IPS DF 19.7 (cell line): ENCODE measurements around the gene FCRL3.
A peak's percentile ranks its signal among the peaks of the same experiment; 100 is the strongest.

Experiments used
- DNase-seq: peaks from one replicate; pipeline ENCODE4 v3.0.0-alpha.2; 2013; ENCODE audit warnings: low read depth, low spot score

The FCRL3 gene

GRCh38 chr1:157682710-157683437, 17.7 kb downstream of the FCRL3 start:
- no peak for DNase-seq

DNA sequence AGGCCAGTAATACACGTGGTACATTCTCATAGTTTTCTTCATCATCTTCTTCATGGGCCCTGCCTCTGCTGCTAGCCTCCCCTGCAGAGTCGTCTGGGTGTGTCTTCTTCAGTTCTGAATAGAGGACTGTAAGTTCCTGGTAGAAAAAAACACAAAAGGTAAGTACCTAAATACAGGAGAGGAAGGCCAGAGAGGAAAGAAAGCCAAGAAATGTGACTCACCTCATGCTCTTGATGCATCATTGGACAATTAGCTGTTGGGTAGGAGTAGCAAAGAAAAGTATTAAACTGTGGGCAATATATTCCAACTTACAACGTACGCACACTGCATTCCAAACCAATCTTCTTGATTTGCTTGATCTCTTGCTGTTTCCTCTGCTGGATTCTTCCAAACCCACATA, 21.8 kb downstream of the FCRL3 start:
- DNase-seq: no peak

GRCh38 chr1:157673008-157673407, 27.6 kb downstream of the FCRL3 start:
- DNase-seq: no peak

GRCh38 chr1:157671895-157672294, 28.7 kb downstream of the FCRL3 start:
- no peak for DNase-seq

- DNase-seq: no peak
Observed at GRCh38 chr1:157659576-157660247, 40.9 kb downstream of the FCRL3 start.

- DNase-seq: no peak
Observed at GRCh38 chr1:157658571-157658970, 42.0 kb downstream of the FCRL3 start.

DNA sequence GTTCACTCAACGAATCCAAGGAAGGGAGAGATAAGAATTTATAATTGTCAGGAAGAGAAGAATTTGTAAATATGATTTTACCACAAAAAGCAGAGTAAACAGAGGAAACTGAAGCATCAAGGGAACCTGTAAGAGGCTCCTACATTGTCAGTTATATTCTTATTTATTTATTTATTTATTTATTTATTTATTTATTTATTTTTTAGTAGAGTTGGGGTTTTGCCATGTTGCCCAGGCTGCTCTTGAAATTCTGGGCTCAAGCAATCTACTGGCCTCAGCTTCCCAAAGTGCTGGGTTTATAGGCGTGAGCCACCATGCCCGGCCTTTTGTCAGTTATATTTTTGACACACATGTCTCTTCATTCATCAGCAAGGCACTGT, 47.1 kb downstream of the FCRL3 start:
- no peak for DNase-seq

DNA sequence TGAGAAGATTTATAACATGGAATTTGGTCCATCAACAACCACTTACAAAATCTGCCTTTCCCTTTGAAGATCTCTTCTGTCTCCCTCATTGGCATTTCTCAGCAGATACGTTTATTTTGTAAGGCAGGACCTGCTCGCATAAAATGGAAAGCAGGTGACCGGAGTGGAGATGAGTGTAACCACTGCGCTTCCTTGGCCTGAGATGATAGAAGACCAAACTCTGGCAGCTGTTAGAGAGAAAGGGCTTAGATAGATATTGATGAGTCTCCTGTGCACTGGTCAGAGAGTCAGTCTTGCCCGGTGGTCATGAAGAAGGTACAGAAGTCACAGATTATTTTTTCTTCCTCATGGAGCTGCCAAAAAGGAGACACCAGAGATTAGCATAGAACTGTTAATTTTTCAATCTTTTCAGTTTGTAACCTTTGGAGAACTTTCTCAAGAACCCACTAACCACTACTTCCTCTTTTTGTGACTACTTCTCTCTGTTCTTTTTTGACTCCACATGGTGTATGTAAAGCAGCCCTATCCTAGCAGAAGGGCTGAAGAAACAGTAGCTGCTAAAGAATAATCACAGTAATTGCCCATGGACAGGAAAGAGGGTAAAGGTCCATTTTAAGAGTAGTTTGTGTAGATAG, 47.6 kb downstream of the FCRL3 start:
- DNase-seq: no peak

- no peak for DNase-seq
Observed at GRCh38 chr1:157648317-157648716, 52.3 kb downstream of the FCRL3 start.

GRCh38 chr1:157646144-157646543, 54.4 kb downstream of the FCRL3 start:
- DNase-seq: no peak

GRCh38 chr1:157641177-157641576, 59.4 kb downstream of the FCRL3 start:
- DNase-seq: peak; percentile 17

- no peak for DNase-seq
Observed at GRCh38 chr1:157639800-157640199, 60.8 kb downstream of the FCRL3 start.

DNA sequence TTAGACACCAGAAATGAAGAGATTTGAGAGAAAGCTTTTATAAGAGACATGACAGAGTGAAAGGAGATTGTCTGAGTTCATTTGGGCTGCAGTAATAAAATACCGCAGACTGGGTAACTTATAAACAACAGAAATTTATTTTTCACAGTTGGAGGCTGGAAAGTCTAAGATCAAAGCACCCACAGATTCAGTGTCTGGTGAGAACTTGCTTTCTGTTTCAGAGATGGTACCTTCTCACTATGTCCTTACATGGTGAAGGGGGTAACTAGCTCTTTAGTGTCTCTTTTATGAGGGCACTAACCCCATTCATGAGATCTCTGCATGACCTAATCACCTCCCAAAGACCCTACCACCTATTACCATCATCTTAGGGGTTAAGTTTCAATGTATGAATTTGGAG, 71.8 kb downstream of the FCRL3 start:
- DNase-seq: no peak
